Suprapubic skin (tissue), 3 donors: ENCODE measurements around the gene USP50.

Experiments
- EP300 ChIP-seq: sonication (generic); formaldehyde crosslinking; IDR thresholded peaks from one replicate; pipeline ENCODE4 v1.6.1; 2017; ENCODE audit warnings: antibody characterized with exemption
- POLR2A ChIP-seq, 2 donors: fragments of 450-650 bp; IDR thresholded peaks; one replicate each; pipeline ENCODE4 v1.6.1; 2017; ENCODE audit warnings: antibody characterized with exemption in 2 of 2, mild to moderate bottlenecking in 2 of 2, moderate library complexity in 2 of 2
- TF ChIP-seq, protein P1 (sequence below), 2 donors: fragments of 200-600 bp in 1 of 2; fragments of 450-650 bp in 1 of 2; sonication (generic) in 1 of 2; IDR thresholded peaks; one replicate each; pipeline ENCODE4 v1.5.1; 2016 to 2019; ENCODE audit warnings: antibody characterized with exemption in 2 of 2, mild to moderate bottlenecking in 1 of 2, moderate library complexity in 1 of 2

DNA sequence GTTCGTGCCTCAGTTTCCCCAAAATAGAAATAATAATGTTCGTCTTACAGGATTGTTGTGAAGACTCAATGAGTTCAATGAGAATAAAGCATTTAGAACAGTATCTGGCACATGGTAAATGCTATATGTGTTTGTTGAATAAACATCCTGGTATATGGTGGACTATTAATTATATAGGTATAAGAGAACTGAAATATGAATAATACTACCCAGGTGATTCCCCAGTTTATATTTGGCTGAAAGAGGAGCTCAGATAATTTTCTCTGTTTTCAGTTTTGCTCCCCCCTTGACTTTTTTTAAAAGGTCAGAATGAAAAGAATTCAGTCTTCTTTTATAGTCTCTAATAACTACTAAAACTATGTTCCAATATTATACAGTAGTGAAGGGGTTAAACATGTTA lies 75.4 kb downstream of the USP50 start:
- TF ChIP-seq, protein P1, sequence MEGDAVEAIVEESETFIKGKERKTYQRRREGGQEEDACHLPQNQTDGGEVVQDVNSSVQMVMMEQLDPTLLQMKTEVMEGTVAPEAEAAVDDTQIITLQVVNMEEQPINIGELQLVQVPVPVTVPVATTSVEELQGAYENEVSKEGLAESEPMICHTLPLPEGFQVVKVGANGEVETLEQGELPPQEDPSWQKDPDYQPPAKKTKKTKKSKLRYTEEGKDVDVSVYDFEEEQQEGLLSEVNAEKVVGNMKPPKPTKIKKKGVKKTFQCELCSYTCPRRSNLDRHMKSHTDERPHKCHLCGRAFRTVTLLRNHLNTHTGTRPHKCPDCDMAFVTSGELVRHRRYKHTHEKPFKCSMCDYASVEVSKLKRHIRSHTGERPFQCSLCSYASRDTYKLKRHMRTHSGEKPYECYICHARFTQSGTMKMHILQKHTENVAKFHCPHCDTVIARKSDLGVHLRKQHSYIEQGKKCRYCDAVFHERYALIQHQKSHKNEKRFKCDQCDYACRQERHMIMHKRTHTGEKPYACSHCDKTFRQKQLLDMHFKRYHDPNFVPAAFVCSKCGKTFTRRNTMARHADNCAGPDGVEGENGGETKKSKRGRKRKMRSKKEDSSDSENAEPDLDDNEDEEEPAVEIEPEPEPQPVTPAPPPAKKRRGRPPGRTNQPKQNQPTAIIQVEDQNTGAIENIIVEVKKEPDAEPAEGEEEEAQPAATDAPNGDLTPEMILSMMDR (IDR thresholded peaks at IDR 0.05) = no peak
- TF ChIP-seq POLR2A (IDR thresholded peaks at IDR 0.05) = no peak
- TF ChIP-seq EP300 = no peak
